CD4-positive, alpha-beta T cell treated with Interleukin-15 for 4 hours (primary cell): ENCODE data around the gene TEDDM1.

Source experiments
- DNase-seq: peaks from one replicate; pipeline ENCODE4 v3.0.0-alpha.2; 2020; ENCODE audit warnings: low spot score

Gene TEDDM1

DNA sequence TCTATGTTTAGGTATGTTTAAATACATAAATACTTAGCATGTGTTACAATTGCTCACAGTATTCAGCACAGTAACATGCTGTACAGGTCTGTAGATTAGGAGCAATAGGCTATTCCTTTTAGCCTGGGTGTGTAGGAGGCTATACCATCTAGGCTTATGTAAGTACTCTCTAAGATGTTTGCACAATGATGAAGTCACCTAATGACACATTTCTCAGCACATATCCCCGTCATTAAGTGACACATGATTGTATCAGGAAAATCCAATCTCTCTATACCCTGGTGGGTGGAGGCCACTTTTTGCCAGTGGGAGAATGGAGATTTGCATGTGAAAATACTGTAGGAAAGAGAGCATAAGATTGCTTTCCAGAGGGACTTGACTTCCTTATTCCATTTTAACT is 5.5 kb upstream of the TEDDM1 start:
- no peak for DNase-seq

DNA sequence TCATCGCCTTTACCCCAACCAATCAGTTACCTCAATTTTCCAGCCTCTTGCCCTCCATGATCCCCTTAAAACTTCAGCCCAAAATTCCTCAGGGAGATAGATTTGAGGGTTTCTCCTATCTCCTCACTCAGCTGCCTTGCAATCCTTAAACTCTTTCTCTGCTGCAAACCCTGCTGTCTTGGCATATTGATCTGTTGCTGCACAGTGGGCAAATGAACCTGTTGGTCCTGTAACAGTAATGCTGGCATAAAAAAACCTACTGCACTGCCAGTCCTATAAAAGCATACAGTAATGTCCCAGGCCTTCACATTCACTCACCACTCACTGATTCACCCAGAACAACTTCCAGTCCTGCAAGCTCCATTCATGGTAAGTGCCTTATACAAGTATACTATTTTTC is 5.1 kb upstream of the TEDDM1 start:
- no peak for DNase-seq

- no peak for DNase-seq
Measured at GRCh38 chr1:182404781-182405180, 4.3 kb upstream of the TEDDM1 start.

DNA sequence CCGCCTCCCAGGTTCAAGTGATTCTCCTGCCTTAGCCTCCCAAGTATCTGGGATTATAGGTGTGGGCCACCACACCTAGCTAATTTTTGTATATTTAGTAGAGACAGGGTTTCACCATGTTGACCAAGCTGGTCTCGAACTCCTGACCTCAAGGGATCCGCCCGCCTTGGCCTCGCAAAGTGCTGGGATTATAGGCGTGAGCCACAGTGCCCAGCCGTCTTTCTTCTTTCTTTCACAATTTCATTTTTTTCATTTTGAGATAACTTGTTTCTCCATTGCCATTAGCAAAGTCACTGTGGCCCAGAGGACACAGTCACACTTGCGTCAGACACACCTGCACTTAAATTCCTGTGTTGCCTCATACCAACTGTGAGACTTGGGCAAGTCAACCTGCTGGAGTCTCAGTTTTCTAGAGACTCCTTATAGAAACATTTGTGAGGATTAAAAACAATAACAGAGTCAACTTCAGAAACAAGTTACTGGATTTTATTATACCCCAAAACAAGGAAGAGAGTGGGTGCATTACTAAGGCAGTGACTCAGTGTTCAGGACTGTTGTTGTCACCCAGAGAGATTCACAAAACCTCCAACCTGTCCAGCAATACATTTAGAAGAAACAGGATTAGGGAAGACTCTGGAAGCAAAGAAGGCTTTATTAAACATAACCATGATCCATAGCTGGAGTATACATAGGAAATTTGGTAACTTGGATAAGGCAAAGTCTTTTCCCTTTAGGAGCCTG is 2.6 kb downstream of the TEDDM1 start:
- no peak for DNase-seq

GRCh38 chr1:182395906-182396305 is 4.6 kb downstream of the TEDDM1 start:
- no peak for DNase-seq

DNA sequence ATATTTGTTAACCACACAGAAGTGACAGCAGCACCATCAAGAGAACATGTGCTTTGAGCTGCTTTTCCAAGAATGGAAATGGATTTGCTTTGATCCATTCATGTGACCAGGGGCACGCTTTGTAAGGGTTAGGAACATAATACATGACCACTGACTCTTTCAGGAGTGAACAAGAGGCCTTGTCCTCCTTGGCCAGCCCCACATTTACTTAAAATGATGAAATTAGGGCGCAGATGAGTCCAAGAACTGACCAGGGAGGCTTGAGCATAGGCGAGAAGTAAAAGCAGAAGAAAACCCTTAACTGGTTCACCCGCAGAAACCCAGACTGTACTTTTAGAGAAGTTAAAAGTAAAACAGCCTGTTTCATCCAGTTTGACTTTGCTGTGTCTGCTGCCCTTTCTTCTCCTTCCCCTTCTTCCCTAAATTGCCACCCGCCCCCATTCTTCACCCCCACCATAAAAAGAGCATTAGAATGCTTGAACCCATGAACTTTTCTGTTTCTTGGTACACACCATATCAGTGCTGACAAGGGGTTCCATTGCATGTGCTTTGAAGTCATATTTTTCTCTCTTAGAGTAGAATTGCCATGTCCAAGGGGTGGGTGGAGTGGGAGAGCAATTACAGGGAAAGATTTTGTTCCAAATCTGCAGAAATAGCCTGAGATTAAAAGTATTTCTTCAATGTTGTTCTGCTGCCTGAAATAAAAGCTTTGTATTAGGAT is 6.3 kb downstream of the TEDDM1 start:
- no peak for DNase-seq

DNA sequence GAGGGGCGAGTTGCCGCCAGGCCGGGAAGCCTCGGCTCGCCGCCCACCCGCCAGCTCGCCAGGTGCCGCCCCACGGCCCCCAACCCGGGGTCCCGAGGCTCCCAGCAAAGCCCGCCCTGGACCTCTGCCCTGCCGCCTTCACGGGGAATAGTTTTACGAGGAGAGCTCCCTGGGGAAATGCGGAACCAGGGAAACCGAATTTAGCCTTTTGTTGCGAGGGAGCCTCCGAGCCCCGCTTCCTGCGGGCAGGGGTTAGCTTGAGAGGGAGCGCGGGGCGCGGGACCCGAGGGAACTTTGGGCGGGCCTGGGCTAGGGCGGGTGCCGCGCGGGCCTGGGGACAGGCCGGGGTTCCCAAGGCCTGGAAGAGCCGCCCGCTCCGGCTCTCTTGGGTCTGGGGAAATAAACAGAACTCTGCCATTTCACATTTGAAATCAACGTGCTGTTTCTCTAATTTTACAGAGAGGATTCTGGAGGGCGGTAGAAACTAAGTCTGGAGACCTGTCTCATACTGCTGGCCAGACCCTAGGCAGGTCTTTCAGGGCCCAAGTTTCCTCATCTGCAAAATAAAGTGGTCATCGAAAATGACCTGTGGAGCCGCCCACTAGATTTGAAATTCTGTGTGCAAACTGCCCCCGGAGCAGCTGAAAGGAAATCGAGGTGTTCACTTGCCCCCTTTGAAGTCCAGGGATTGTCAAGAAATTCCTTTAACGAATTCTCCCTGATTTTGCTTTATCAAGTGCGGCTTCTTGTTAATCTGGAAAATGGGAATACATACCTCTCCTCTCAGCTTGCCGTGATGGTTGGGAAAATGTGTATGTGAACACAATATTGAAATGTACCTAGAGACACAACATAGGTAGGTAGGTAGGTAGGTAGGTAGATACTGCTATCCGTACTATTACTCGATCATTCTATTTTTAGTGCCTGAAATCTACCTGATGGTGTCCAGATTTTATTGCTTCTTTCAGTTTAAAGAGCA is 8.1 kb downstream of the TEDDM1 start:
- DNase-seq, result no peak

GRCh38 chr1:182391362-182392049 is 9.0 kb downstream of the TEDDM1 start, which contains the start of gene GLUL:
TSS of gene GLUL (minus strand) at chr1:182391790. CDS start at chr1:182388737, 3,053 bp downstream.
- DNase-seq, result peak; percentile 70

- no peak for DNase-seq
Measured at GRCh38 chr1:182391028-182391361, 9.5 kb downstream of the TEDDM1 start.

DNA sequence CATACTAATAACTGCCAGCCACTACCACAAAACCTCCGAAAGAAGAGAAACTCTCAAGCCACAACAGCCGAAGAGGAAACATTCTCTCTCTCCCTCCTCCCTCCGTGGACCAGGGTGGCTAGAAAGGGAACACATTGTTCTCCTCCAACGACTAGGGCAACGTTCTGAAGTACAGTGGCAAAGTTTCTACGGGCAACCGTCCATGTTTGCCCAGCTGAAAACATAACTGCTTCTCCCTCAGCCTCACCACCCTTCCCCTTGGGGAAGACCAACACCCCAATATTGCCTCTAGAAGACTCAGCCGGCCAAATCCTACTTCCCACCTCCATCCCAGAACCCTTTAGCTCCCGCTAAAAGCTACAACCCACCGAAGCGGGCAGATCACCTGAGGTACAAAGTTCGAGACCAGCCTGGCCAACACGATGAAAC is 10.8 kb downstream of the TEDDM1 start:
- no peak for DNase-seq

- DNase-seq, result no peak
Measured at GRCh38 chr1:182388392-182389134, 11.9 kb downstream of the TEDDM1 start.

GRCh38 chr1:182387566-182387965 is 12.9 kb downstream of the TEDDM1 start:
- no peak for DNase-seq

- no peak for DNase-seq
Measured at GRCh38 chr1:182386980-182387379, 13.5 kb downstream of the TEDDM1 start.

DNA sequence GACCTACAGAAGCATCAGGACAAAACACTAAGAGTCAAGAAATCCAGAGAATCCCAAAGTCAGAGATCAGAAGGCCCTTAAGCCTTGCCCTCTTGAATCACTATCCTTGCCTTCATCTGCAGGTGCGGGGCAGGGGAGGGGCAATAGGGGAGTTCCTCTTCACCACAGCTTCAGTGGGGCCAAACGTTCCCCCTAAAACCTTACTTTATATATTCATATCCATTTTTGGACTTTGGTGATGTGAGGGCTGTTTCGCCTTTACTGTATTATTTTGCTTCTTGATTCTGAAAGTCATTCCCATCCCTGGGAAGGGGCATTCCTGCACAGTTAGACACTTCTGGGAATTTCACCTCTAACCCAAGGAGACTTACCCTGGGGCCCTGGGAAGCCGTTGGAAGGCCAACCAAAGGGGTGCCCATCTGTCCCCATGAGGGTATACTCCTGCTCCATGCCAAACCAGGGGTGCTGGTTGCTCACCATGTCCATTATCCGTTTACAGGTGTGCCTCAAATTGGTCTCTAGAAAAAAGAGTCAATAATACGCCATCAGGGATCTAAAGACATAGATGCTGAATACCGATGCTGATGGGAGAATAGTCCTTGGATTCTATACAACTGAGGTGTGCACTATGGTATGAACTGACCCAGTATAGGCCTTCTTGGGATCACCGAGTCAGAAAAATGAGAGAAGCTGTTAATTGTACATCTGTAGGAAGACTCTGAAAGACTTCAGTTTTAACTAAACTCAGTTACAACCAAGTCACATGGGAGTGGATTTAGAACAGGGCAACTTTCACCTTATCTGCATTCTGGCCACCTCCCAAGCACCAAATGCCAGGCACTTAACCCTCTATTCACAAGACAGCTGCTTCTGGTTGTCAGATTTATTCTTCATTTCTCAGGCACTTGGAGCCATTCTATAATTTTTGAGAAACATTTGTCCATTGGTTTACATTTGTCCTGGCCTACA is 14.3 kb downstream of the TEDDM1 start:
- DNase-seq, result no peak

DNA sequence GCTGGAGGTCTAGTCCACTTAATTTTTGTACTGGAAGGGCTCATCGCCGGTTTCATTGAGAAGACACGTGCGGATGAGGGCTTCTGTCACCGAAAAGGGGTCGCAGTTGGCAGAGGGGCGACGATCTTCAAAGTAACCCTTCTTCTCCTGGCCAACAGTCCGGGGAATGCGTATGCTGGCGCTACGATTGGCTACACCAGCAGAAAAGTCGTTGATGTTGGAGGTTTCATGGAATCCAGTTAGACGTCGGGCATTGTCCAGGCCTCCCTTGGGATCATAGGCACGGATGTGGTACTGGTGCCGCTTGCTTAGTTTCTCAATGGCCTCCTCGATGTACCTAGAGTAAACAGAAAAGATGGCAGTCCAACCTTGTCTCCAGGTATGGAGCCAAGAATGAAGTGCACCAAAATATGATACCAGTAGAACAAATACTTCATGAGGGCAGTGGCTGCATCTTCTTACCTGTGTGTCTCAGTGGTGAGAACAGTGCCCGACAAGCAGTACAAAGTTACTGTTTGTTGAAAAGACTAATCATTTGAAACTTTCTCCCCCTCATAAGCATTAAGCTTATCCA is 16.0 kb downstream of the TEDDM1 start:
- DNase-seq, result no peak

DNA sequence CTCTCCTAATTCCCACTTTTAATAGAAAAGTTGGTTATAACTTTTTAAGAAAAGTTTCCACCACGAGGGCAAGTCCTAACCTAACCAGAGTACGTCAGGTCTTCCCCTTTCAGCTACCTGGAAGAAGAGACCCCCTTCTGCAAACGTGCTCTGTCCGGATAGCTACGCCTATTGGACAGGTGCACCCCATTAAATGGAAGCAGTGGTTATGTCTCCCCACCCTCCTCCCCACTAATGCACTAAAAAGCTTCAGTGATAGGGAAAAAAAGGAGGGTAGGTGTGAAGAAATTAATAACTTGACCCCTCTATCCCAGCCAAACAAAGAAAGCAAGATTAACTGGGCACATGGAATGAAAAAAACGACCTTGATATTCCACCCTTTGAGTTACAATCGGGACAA is 16.5 kb downstream of the TEDDM1 start:
- DNase-seq, result no peak

DNA sequence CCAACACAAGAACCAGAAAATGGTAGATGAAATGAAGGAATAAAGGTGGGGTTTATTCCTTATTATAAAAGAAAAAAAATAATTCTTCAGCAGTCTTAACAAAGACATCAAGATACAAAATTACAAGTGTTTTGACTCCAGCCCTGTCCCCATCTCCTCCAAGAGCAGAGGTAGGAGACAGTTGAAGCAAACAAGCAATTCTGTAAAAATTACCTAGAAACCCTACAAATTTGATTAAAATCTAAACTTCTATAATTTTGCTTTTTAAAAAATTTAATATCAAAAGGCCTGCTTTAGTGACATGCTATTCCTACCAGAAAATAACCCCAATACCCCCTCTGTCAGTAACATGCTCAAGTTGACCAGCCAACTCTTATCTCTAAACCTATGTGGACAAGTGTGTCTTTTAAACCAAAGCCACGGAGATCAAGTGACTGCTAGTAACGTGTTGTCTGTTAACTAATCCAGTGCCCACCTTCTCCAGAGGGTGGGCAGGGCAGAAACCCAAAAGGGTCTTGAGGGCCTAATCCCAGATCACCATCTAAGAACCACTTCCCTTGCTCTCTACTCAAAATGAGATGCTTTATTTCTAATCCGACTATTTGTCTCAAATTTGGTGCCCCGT is 17.3 kb downstream of the TEDDM1 start:
- no peak for DNase-seq

GRCh38 chr1:182381962-182382819 is 18.3 kb downstream of the TEDDM1 start:
- DNase-seq, result no peak
